GM20000 (cell line): ENCODE measurements around the gene TTI1.

Experiments
- DNase-seq: peaks from one replicate; pipeline ENCODE4 v3.0.0; 2012; ENCODE audit warnings: low spot score
- TF ChIP-seq, protein P1 (sequence below): IDR thresholded peaks from 2 replicates; pipeline ENCODE4 v1.5.1; 2012; ENCODE audit warnings: mild to moderate bottlenecking, control low read depth; ENCODE audit errors: extremely low read depth, missing control alignments

TTI1 gene

DNA sequence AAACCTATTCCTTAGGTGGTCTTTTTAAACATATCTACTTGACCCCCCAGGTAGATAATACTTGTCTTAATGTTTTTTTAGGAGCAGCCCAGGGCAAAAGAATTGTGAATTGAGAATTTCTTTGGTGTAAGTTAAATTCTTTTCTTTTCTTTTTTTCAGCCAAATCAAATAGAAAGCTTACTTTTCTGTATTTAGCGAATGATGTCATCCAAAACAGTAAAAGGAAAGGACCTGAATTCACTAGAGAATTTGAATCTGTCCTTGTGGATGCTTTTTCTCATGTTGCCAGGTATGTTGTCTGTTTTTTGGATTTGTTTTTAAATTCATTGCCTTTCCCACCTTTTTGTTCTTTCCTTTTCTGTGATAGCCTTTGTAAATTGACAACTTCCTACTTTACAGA, 7.0 kb upstream of the TTI1 start:
- DNase-seq: no peak
- TF ChIP-seq, protein P1, sequence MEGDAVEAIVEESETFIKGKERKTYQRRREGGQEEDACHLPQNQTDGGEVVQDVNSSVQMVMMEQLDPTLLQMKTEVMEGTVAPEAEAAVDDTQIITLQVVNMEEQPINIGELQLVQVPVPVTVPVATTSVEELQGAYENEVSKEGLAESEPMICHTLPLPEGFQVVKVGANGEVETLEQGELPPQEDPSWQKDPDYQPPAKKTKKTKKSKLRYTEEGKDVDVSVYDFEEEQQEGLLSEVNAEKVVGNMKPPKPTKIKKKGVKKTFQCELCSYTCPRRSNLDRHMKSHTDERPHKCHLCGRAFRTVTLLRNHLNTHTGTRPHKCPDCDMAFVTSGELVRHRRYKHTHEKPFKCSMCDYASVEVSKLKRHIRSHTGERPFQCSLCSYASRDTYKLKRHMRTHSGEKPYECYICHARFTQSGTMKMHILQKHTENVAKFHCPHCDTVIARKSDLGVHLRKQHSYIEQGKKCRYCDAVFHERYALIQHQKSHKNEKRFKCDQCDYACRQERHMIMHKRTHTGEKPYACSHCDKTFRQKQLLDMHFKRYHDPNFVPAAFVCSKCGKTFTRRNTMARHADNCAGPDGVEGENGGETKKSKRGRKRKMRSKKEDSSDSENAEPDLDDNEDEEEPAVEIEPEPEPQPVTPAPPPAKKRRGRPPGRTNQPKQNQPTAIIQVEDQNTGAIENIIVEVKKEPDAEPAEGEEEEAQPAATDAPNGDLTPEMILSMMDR: no peak

DNA sequence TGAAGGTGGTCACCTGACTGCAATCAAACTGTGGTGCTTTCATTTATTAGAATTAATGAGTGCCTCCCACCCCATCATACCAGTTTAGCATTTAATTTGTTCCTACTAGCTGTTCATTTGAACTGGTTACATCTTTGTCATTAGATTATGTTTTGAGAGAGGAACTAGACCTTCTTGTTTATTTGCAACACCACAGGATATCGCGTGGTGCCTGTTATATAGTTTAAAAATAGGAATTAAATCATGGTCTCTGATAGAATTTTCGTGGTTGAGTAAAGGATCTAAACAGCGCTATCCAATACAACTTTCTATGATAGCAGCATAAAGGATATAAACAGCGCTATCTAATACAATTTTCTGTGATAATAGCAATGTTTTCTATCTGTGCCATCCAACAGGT, 3.1 kb upstream of the TTI1 start:
- no peak for DNase-seq
- TF ChIP-seq, protein P1: no peak

DNA sequence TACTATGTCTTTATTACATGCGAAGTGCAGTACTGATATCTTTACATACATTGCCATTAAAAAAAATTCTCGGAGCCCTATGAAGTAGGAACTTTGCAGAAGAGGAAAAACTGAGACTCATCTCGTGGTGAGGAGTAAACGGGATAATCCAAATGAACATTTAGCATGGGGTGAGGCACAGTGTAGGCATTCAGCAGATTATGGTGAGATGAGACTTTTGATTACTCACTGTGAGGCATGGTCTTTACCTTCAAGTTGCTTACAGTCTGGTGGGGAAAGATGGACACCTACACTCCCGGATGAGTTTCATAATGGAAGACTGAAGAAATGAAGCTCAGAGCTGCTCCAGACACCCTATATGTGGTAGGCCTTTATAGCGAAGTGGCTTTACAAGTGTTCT, 1.7 kb upstream of the TTI1 start:
- TF ChIP-seq, protein P1: no peak
- DNase-seq: no peak

DNA sequence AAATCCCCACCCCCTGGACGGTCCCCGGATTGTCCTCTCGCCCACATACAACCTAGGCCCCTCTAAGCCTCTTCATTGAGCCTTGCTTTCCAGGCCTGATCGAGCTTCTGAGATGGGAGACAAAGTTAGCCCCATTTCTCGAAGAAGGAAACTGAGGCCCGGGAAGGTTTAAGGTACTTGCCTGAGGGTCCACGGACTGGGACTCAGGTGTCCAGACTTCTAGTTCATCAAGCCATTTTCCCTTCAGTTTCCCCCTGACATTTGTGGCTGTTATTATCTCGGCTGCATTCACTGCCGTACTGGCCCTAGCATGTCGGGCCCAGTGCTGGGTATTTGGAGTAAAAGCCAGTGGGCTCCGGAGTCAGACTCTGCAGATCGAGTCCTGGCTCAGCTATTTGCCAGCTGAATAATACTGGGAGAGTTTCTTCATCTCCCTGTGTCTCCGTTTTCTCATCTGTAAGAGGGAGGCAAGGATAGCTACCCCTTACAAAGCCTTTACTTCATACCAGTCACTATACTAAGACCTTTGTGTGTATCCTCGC, 923 bp upstream of the TTI1 start:
- TF ChIP-seq, protein P1: no peak
- no peak for DNase-seq

DNA sequence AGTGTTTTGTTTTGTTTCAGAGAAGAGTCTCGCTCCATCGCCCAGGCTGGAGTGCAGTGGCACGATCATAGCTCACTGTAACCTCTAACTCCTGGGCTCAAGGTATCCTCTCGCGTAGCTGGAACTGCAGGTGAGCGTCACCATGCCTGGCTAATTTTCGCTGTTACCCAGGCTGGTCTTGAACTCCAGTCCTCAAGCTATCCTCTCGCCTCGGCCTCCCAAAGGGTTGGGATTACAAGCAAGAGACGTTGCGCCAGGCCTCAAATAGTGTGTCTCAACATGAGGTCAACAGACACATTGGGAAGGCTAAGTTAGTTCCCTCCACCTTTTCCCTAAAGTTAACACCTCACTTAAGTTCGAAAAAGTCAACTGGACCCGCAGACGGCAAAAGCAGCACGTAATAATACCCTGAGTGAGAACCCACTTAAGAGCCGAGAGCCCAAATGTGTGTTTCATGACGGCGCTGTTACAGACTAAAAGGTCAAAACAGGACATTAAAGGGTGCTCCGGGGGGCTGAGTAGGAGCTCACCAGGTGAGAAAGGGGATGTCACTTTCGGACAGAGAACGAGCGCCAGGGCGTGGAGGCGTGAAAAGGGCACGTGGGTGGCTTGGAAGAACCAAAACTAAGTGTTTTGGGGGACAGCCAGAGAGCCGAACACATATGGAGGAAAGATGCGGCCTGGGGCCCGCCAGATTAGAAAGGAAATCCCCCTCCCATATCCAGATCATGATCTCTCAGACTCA, 499 bp downstream of the TTI1 start:
- TF ChIP-seq, protein P1: no peak
- DNase-seq: peak; percentile 71

DNA sequence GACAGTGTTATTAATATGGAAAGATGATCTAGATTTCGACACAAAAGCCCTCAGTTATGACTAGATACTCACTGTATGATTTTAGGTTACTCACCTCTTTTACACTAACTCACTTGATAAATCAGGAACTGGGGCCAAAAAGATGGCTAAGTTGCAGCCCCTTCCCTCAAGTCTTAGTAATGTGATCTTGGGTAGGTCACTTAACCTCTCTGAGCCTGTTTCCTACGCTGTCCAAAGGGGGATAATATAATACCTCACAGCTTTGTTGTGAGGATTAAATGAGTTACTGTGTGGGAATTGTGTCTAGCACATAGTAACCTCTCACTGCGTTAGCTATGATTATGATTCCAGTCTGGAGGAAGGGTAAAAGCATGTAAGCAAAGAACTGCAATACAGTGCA, 1.3 kb downstream of the TTI1 start:
- TF ChIP-seq, protein P1: no peak
- DNase-seq: no peak

DNA sequence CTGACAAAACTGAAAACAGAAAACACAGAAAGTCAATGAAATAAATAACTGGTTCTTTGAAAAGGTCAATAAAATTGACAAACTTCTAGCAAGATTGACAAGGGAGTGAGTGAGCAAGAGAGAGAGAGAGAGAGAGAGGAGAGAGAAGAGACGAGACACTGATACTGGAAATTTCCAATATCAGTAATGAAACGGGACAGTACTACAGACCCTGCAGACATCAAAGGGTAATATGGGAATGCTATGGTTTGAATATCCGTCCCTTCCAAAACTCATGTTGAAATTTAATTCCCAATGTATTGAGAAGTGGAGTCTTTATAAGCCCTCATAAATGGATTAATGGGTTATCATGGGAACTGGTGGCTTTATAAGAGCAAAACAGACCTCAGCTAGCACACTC, 3.8 kb downstream of the TTI1 start:
- TF ChIP-seq, protein P1: no peak
- no peak for DNase-seq
